Measurements from ENCODE around the gene DKK3. TPM values are rescaled to one million over a fixed set of nuclear protein-coding genes. Genes with fewer than 3 reads are reported as not detected.

DKK3 gene
- polyA plus RNA-seq, 3 donors, result not detected

GRCh38 chr11:12046636-12047236 lies 38.3 kb upstream of the DKK3 start:
- Mint-ChIP-seq H3K27me3 (ENCODE audit: low read depth in 3 of 3) (peaks cover 2 to 7% (median 2%) of the 10 kb centered on the region in 3 donors), H3K27ac (peak overlapping the region; percentile 8 to 89 (median 82)), H3K4me1 (peaks cover 41% of the 10 kb centered on the region), H3K9me3 (peaks cover 0 to 10% (median 0%) of the 10 kb centered on the region in 7 donors), H3K36me3 (no peaks in the 10 kb centered on the region), H3K4me3 (peak overlapping the region in 1 of 2 donors; percentile 48)
- peaks cover 36 to 43% of the 10 kb centered on the region in 2 donors for H3K4me1 ChIP-seq (ENCODE audit: control insufficient read depth in 1 of 2, insufficient read depth in 2 of 2, low read length in 2 of 2)
- H3K9me3 ChIP-seq (replicated peaks in 1 of 2; ENCODE audit: control insufficient read depth in 1 of 2, insufficient read depth in 1 of 2, low read length in 2 of 2), result no peaks in the 10 kb centered on the region
- no peaks in the 10 kb centered on the region for H4K20me1 ChIP-seq (ENCODE audit: insufficient read depth, low read length)
- H3K9ac ChIP-seq (ENCODE audit: insufficient read depth, low read length, poor library complexity, severe bottlenecking), result no peak overlapping the region
- WGBS (ENCODE audit: insufficient coverage), result 97% methylated on average over 3 of the region's 5 CpGs
- H2AFZ ChIP-seq (ENCODE audit: insufficient read depth, low read depth, low read length, poor library complexity, severe bottlenecking), result peak overlapping the region; percentile 6
- H3K79me2 ChIP-seq (ENCODE audit: insufficient read depth, low read length), result no peaks in the 10 kb centered on the region
- no peak for TF ChIP-seq CTCF (IDR thresholded peaks at IDR 0.05)
- no peak overlapping the region for H3K4me3 ChIP-seq (replicated peaks in 1 of 3; ENCODE audit: low read depth in 2 of 3, low read length in 3 of 3)
- DNase-seq, result no peak
- H3K36me3 ChIP-seq (replicated peaks in 1 of 2; ENCODE audit: control insufficient read depth in 1 of 2, insufficient read depth in 2 of 2, low read length in 2 of 2), result no peaks in the 10 kb centered on the region
- H3K27me3 ChIP-seq (ENCODE audit: control insufficient read depth in 2 of 2, insufficient read depth in 2 of 2, low read length in 2 of 2), result no peaks in the 10 kb centered on the region
- peak overlapping the region; percentile 23 to 66 for H3K27ac ChIP-seq (ENCODE audit: low read depth in 1 of 2, low read length in 2 of 2)
- intact Hi-C loops (cut with micrococcal nuclease), result loop anchor here (1.0 to 10.0 kb wide), 5 partner anchors 78 to 236 kb away; no protein-coding TSS in a partner anchor
- no peak overlapping the region for H3K4me2 ChIP-seq (replicated peaks; ENCODE audit: extremely low read depth, low read length, poor library complexity, severe bottlenecking)

- Histone ChIP-seq H3K4me2 (replicated peaks; ENCODE audit: extremely low read depth, low read length, poor library complexity, severe bottlenecking) (no peak overlapping the region), H4K20me1 (ENCODE audit: insufficient read depth, low read length) (no peaks in the 10 kb centered on the region), H2AFZ (ENCODE audit: insufficient read depth, low read depth, low read length, poor library complexity, severe bottlenecking) (peak overlapping the region; percentile 6), H3K9me3 (replicated peaks in 1 of 2; ENCODE audit: control insufficient read depth in 1 of 2, insufficient read depth in 1 of 2, low read length in 2 of 2) (no peaks in the 10 kb centered on the region), H3K79me2 (ENCODE audit: insufficient read depth, low read length) (no peaks in the 10 kb centered on the region), H3K4me1 (ENCODE audit: control insufficient read depth in 1 of 2, insufficient read depth in 2 of 2, low read length in 2 of 2) (peaks cover 36 to 44% of the 10 kb centered on the region in 2 donors), H3K4me3 (replicated peaks in 1 of 3; ENCODE audit: low read depth in 2 of 3, low read length in 3 of 3) (no peak overlapping the region), H3K9ac (ENCODE audit: insufficient read depth, low read length, poor library complexity, severe bottlenecking) (no peak overlapping the region), H3K27me3 (ENCODE audit: control insufficient read depth in 2 of 2, insufficient read depth in 2 of 2, low read length in 2 of 2) (no peaks in the 10 kb centered on the region), H3K36me3 (replicated peaks in 1 of 2; ENCODE audit: control insufficient read depth in 1 of 2, insufficient read depth in 2 of 2, low read length in 2 of 2) (no peaks in the 10 kb centered on the region), H3K27ac (ENCODE audit: low read depth in 1 of 2, low read length in 2 of 2) (peak overlapping the region; percentile 23 to 66)
- no peak for TF ChIP-seq CTCF (IDR thresholded peaks at IDR 0.05)
- DNase-seq, result peak; percentile 68 to 85 (median 79)
- peak overlapping the region in 1 of 2 donors; percentile 48 for H3K4me3 Mint-ChIP-seq
- peak overlapping the region; percentile 70 to 89 (median 82) for H3K27ac Mint-ChIP-seq
- peaks cover 0 to 16% (median 4%) of the 10 kb centered on the region in 7 donors for H3K9me3 Mint-ChIP-seq
- peaks cover 43% of the 10 kb centered on the region for H3K4me1 Mint-ChIP-seq
- peaks cover 2 to 7% (median 2%) of the 10 kb centered on the region in 3 donors for H3K27me3 Mint-ChIP-seq (ENCODE audit: low read depth in 3 of 3)
- H3K36me3 Mint-ChIP-seq, result peaks cover 0 to 2% of the 10 kb centered on the region in 2 donors
- intact Hi-C loops (cut with micrococcal nuclease), result loop anchor here (2.0 to 10.0 kb wide), 4 partner anchors 79 to 236 kb away; no protein-coding TSS in a partner anchor
- 86% methylated on average over 2 of the region's 7 CpGs for WGBS (ENCODE audit: insufficient coverage)
Observed at GRCh38 chr11:12045914-12046635, 37.6 kb upstream of the DKK3 start.
